NCI-H446 (cell line): Measurements from ENCODE around the gene MEGF6.

Experiments
- DNase-seq, 2 experiments: peaks; one replicate each; lab custom pipeline; 2025; lab: John Stamatoyannopoulos, UW

MEGF6 gene, protein sequence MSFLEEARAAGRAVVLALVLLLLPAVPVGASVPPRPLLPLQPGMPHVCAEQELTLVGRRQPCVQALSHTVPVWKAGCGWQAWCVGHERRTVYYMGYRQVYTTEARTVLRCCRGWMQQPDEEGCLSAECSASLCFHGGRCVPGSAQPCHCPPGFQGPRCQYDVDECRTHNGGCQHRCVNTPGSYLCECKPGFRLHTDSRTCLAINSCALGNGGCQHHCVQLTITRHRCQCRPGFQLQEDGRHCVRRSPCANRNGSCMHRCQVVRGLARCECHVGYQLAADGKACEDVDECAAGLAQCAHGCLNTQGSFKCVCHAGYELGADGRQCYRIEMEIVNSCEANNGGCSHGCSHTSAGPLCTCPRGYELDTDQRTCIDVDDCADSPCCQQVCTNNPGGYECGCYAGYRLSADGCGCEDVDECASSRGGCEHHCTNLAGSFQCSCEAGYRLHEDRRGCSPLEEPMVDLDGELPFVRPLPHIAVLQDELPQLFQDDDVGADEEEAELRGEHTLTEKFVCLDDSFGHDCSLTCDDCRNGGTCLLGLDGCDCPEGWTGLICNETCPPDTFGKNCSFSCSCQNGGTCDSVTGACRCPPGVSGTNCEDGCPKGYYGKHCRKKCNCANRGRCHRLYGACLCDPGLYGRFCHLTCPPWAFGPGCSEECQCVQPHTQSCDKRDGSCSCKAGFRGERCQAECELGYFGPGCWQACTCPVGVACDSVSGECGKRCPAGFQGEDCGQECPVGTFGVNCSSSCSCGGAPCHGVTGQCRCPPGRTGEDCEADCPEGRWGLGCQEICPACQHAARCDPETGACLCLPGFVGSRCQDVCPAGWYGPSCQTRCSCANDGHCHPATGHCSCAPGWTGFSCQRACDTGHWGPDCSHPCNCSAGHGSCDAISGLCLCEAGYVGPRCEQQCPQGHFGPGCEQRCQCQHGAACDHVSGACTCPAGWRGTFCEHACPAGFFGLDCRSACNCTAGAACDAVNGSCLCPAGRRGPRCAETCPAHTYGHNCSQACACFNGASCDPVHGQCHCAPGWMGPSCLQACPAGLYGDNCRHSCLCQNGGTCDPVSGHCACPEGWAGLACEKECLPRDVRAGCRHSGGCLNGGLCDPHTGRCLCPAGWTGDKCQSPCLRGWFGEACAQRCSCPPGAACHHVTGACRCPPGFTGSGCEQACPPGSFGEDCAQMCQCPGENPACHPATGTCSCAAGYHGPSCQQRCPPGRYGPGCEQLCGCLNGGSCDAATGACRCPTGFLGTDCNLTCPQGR (N-terminal part only)

DNA sequence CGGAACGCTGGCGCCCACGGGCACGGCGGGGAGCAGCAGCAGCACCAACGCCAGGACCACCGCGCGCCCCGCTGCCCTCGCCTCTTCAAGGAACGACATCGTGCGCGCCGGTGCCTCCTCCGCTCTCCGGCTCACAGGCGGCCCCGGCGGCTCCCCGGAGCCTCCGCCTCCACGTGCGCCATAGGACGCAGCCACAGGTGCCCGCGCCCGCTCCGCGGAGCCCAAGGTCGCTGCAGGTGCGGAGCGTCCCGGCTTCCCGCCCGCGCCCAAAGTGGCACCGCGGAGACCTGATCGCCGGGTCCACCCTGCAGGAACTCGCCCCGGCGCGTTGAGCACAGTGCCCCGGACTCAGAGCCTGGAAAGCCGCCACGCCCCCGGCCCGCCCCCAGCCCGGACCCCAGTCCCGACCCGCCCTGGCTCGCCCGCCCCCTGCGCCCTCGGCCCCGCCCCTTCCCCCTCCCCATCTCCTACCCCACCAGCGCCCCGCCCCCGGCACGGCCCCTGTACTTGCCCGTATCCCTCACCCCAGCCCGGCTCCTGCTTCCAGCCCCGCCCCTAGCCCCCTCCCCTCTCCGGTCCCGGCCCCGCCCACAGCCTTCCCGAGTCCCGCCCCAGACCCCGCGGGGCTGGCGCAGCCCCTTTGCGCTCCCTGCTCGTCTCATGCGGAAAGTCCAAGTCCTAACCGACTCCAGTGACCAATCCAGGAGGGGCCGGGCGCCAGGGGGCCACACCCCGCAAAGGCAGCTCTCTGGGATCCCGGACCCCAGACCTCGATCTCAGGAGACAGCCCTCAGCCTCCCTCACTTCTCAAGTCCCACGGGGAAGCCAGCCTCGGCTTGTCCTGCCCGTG is at the start of gene MEGF6:
Gene MEGF6 (minus strand): TSS at position 339 of the 850 bp plus-strand sequence. CDS start 240 bp downstream, at position 99.
- peak; percentile 33 to 89 for DNase-seq

GRCh38 chr1:3660704-3661103 is 49.4 kb upstream of the MEGF6 start:
- DNase-seq, result no peak

GRCh38 chr1:3659093-3659492 is 47.8 kb upstream of the MEGF6 start:
- no peak for DNase-seq

- DNase-seq, result no peak
Measured at GRCh38 chr1:3658231-3658615, 46.9 kb upstream of the MEGF6 start.

GRCh38 chr1:3657578-3658230 is 46.4 kb upstream of the MEGF6 start:
- DNase-seq, result no peak

DNA sequence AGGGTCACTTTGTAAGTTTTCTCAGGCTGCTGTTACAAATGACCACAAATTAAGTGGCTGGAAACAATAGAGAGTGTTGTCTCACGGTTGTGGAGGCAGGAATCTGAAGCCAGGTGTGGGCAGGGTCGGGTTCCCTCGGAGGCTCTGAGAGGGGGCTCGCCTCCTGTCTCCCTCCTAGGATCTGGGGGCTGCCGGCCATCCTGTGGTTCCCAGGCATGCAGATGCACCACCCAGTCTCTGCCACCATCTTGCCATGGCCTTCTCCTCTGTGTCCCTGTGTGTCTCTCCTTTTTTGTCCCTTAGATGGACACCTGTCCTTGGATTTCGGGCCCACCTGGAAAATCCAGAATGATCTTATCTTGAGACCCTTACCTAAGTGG is 45.8 kb upstream of the MEGF6 start:
- DNase-seq, result no peak

- DNase-seq, result no peak
Measured at GRCh38 chr1:3656450-3657095, 45.3 kb upstream of the MEGF6 start.

DNA sequence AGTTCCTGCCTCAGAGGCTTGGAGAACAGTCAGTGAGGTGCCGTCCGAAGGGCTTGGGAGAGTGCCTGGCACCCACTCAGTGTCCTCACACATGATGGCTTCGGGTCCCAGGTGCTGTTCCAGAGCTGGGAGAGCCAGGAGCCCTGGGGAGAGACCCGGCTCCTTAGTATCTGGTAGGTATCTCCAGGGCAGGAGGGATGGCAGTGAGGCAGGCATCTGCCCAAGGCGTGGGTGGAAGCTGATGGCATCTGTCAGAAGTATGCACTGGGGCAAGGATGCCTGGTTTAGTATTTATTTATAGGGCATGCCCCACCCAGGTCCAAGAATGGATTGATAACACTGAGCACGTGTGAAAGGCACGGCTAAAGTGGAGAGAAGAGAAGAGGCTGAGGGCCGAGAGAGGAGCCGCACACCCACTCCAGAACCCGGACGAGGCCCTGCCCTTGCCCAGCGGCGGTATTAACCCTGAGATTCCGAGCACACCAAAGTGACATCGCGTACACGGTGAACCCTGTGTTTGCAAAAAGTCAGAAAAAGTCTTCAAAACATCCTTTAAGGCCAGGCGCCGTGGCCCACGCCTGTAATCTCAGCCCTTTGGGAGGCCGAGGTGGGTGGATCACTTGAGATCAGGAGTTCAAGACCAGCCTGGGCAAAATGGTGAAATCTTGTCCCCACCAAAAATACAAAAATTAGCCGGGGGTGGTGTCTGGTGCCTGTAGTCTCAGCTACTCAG is 43.4 kb upstream of the MEGF6 start:
- no peak for DNase-seq

GRCh38 chr1:3653286-3653618 is 41.9 kb upstream of the MEGF6 start:
- no peak for DNase-seq

- peak in 1 of 2 experiments; percentile 32 for DNase-seq
Measured at GRCh38 chr1:3652548-3653285, 41.4 kb upstream of the MEGF6 start.

DNA sequence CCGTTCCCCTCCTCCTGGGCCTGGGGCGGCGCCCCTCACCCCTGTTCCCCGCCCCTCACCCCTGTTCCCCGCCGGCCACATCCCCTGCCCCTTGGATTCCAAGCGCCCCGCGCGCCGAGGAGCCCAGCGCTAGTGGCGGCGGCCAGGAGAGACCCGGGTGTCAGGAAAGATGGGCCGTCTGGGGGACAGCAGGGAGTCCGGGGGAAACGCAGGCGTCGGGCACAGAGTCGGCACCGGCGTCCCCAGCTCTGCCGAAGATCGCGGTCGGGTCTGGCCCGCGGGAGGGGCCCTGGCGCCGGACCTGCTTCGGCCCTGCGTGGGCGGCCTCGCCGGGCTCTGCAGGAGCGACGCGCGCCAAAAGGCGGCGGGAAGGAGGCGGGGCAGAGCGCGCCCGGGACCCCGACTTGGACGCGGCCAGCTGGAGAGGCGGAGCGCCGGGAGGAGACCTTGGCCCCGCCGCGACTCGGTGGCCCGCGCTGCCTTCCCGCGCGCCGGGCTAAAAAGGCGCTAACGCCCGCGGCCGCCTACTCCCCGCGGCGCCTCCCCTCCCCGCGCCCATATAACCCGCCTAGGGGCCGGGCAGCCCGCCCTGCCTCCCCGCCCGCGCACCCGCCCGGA is 40.7 kb upstream of the MEGF6 start, which contains the start of gene TP73:
Gene TP73 (plus strand): TSS at position 587 of the 618 bp plus-strand sequence. CDS start 29,850 bp downstream, outside the sequence.
- peak; percentile 44 to 83 for DNase-seq

DNA sequence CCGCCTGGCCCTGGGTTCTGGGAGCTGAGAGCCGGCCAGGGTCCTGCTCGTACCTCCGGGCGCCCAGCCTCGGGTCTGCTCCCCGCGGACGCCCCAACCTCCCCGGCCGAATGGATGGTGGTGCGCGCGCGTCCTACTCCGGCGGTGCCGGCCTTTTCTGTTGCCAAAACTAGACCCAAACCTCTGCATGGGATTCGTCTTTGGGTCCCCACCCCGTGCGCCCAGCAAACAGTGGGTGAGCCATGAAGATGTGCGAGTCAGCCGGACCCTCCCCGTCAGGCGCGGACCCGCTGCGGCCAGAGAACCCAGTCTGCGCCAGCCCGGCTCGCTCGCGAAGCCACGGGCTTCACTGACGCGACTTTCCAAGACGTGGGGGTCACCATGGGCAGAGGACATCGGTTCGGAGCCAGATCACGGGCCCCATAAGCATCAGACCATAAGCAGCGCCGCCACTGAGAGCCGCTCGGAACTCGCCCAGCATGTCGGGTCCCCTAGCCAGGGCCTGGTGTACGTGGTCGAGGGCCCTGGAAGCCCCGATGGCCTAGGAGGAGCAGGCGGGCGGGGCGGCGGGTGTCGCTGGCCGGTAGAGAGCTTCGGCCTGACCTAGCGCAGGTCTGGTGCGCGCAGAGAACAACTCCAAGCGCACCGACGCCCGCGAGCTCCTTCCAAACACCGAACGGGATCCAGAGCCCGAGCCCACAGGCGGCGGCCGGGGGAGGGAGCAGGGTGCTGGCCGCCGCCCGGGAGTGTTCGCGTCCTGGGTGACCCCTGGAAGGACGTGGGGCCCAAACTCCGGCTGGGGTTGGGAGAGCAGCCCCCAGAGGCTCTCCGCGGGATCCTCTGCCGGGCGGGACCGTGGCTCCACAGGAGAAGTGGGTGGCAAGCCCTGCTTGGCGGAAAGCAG is 40.0 kb upstream of the MEGF6 start:
- DNase-seq, result no peak

GRCh38 chr1:3650248-3651025 is 39.1 kb upstream of the MEGF6 start:
- DNase-seq, result no peak

- DNase-seq, result peak; percentile 83 to 96
Measured at GRCh38 chr1:3649342-3650247, 38.3 kb upstream of the MEGF6 start, which contains the start of gene WRAP73. Gene WRAP73 (minus strand): TSS chr1:3650103. CDS start chr1:3649999, 104 bp downstream.

- no peak for DNase-seq
Measured at GRCh38 chr1:3646596-3646995, 35.3 kb upstream of the MEGF6 start.
